Uterus (tissue), 4 donors: Measurements from ENCODE around the gene RPL38. TPM values are rescaled to one million over a fixed set of nuclear protein-coding genes. Genes with fewer than 3 reads are reported as not detected.

Experiments
- DNase-seq, 2 donors: peaks; one replicate each; pipeline ENCODE4 v3.0.0-alpha.2; 2019 to 2020
- H3K27ac ChIP-seq, 2 donors: fragments of 200-600 bp; sonication (generic); 1 replicate in 1 of 2; 2 replicates in 1 of 2; pipeline ENCODE4 v1.5.1; 2016 to 2018
- H3K27me3 ChIP-seq, 2 donors: fragments of 200-600 bp; sonication (generic); one replicate each; pipeline ENCODE4 v1.5.1; 2018 to 2019; ENCODE audit warnings: control low read depth in 1 of 2
- H3K36me3 ChIP-seq, 2 donors: fragments of 200-600 bp; sonication (generic); one replicate each; pipeline ENCODE4 v1.5.1; 2019; ENCODE audit warnings: control low read depth in 1 of 2
- H3K4me1 ChIP-seq, 2 donors: fragments of 200-600 bp; sonication (generic); one replicate each; pipeline ENCODE4 v1.5.1; 2018 to 2019; ENCODE audit warnings: control low read depth in 1 of 2
- H3K4me3 ChIP-seq, 2 donors: fragments of 200-600 bp; sonication (generic); 1 replicate in 1 of 2; 2 replicates in 1 of 2; pipeline ENCODE4 v1.5.1; 2018 to 2019; ENCODE audit warnings: mild to moderate bottlenecking in 1 of 2
- H3K9me3 ChIP-seq, 2 donors: fragments of 200-600 bp; sonication (generic); one replicate each; pipeline ENCODE4 v1.5.1; 2019; ENCODE audit warnings: control low read depth in 1 of 2
- POLR2A ChIP-seq, 2 donors: fragments of 450-650 bp; IDR thresholded peaks; one replicate each; pipeline ENCODE4 v1.6.1; 2016; ENCODE audit warnings: antibody characterized with exemption in 2 of 2, mild to moderate bottlenecking in 1 of 2, moderate library complexity in 1 of 2
- intact Hi-C: fragments of 100-400 bp; cut with DNase I; formaldehyde crosslinking; loops from one replicate; pipeline ENCODE4 v1.15.1; 2023; ENCODE audit warnings: low total_unique reads
- total RNA-seq, 4 donors: library from RNA; depleted of rRNA in 3 of 4; stranded (reverse); fragments of >200 nt in 3 of 4; gene quantifications; one replicate each; pipeline versions ENCODE4 v1.1.0 to v1.2.4, GENCODE V29; 2014 to 2023
- TF ChIP-seq, protein P1 (sequence below), 4 experiments: fragments of 200-600 bp in 2 of 4; fragments of 450-650 bp in 2 of 4; sonication (generic) in 2 of 4; IDR thresholded peaks; one replicate each; pipeline ENCODE4 v1.5.1; 2016 to 2019; ENCODE audit warnings: antibody characterized with exemption in 4 of 4, mild to moderate bottlenecking in 2 of 4, moderate library complexity in 1 of 4
- donor health status: DM: yes; HTN: yes; CAD: no.

RPL38 gene
- total RNA-seq, 4 donors from 2014 or later: 87.9 to 1,969 (median 610) TPM

- Histone ChIP-seq H3K36me3 (no peaks in the 10 kb centered on the region), H3K9me3 (no peaks in the 10 kb centered on the region), H3K27me3 (no peaks in the 10 kb centered on the region), H3K4me1 (no peaks in the 10 kb centered on the region), H3K4me3 (no peak overlapping the region), H3K27ac (no peak overlapping the region)
- no peak for DNase-seq
- intact Hi-C loops: no loop called here
- no peak for TF ChIP-seq POLR2A (IDR thresholded peaks at IDR 0.05)
- TF ChIP-seq, protein P1, sequence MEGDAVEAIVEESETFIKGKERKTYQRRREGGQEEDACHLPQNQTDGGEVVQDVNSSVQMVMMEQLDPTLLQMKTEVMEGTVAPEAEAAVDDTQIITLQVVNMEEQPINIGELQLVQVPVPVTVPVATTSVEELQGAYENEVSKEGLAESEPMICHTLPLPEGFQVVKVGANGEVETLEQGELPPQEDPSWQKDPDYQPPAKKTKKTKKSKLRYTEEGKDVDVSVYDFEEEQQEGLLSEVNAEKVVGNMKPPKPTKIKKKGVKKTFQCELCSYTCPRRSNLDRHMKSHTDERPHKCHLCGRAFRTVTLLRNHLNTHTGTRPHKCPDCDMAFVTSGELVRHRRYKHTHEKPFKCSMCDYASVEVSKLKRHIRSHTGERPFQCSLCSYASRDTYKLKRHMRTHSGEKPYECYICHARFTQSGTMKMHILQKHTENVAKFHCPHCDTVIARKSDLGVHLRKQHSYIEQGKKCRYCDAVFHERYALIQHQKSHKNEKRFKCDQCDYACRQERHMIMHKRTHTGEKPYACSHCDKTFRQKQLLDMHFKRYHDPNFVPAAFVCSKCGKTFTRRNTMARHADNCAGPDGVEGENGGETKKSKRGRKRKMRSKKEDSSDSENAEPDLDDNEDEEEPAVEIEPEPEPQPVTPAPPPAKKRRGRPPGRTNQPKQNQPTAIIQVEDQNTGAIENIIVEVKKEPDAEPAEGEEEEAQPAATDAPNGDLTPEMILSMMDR (IDR thresholded peaks at IDR 0.05): no peak
These were observed 28.7 kb downstream of the RPL38 start for GRCh38 chr17:74231928-74232907.

DNA sequence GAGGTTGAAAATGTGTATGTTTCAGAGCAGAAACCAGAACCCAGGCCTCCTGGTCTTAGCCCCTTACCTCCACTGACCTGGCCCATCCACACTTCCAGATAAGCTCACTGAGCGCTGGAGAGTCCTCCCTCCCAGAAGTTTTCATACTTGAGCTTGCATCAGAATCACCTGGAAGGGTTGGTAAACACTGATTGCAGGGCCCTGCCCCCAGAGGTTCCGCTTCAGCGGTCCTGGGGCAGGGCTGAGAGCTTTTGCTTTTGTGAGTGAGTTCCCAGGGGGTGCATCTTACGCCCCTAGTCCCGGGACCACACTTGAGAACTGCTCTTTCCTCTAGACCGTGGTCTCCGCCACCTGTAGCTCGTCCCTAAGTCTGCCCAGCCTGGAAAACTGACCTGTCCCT is 30.5 kb downstream of the RPL38 start:
- H3K4me1 ChIP-seq: no peaks in the 10 kb centered on the region
- DNase-seq: no peak
- no peaks in the 10 kb centered on the region for H3K27me3 ChIP-seq
- no peaks in the 10 kb centered on the region for H3K9me3 ChIP-seq
- no peak overlapping the region for H3K27ac ChIP-seq
- no peak for TF ChIP-seq POLR2A (IDR thresholded peaks at IDR 0.05)
- TF ChIP-seq, protein P1 (IDR thresholded peaks at IDR 0.05): no peak
- intact Hi-C loops: no loop called here
- H3K4me3 ChIP-seq: no peak overlapping the region
- no peaks in the 10 kb centered on the region for H3K36me3 ChIP-seq

- no peak overlapping the region for H3K27ac ChIP-seq
- H3K9me3 ChIP-seq: no peaks in the 10 kb centered on the region
- no peak overlapping the region for H3K4me3 ChIP-seq
- no peaks in the 10 kb centered on the region for H3K27me3 ChIP-seq
- no peak for DNase-seq
- H3K4me1 ChIP-seq: no peaks in the 10 kb centered on the region
- H3K36me3 ChIP-seq: no peaks in the 10 kb centered on the region
- TF ChIP-seq, protein P1 (IDR thresholded peaks at IDR 0.05): no peak
- TF ChIP-seq POLR2A (IDR thresholded peaks at IDR 0.05): no peak
- intact Hi-C loops: no loop called here
These were observed 31.0 kb downstream of the RPL38 start for GRCh38 chr17:74234486-74234885.

DNA sequence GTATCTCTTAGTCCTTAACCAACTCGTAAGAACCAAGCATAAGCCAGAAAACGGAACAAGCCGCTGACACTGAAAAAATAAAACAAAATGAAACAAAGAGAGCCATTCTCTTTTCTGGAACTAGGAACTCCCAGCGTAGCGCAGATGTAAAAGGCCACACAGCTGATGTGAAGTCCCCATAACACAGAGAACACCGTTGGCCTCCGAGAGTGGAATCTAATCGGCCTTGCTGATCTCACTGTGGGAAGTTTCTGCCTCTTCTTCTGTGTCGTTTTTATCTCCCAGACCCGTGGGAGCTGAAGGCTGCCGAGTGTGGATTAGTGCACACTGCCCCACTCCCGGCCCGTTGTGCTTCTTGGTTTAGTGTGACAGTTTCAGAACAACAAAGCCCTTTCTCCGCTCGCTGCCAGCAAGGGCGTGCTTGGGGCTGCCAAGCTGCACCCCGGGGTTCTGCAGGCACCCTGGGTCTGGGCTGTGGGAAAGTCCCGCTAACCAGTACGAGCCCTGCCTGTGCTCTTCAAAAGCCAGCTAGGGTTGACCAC is 31.6 kb downstream of the RPL38 start:
- no peak for DNase-seq
- H3K36me3 ChIP-seq: no peaks in the 10 kb centered on the region
- H3K9me3 ChIP-seq: no peaks in the 10 kb centered on the region
- H3K4me1 ChIP-seq: no peaks in the 10 kb centered on the region
- intact Hi-C loops: no loop called here
- TF ChIP-seq, protein P1 (IDR thresholded peaks at IDR 0.05): no peak
- TF ChIP-seq POLR2A (IDR thresholded peaks at IDR 0.05): no peak
- no peak overlapping the region for H3K4me3 ChIP-seq
- H3K27ac ChIP-seq: peak overlapping the region in 1 of 2 donors; percentile 5
- no peaks in the 10 kb centered on the region for H3K27me3 ChIP-seq

DNA sequence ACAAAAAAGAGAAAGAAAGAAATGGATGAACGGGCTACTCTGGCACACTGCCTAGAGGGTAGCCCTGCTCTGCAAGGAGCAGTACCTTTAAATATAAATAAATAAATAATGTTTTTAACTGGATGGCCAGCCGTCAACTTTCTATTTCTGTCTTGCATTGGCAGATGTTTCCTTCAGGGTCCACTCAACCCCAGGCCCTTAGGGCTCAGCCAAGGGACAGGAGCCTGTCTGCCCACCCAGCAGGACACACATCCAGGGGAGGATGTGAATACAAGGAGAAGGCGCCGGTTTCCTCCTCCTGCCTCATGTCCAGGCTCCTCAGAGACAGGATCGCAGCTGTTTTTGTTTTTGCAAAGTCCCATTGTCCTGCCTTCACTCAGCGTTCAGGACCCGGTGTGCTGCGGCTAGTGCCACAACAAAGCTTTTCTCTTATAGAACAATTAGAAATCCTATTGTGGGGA is 32.5 kb downstream of the RPL38 start:
- H3K4me3 ChIP-seq: no peak overlapping the region
- H3K27ac ChIP-seq: no peak overlapping the region
- H3K36me3 ChIP-seq: no peaks in the 10 kb centered on the region
- TF ChIP-seq, protein P1 (IDR thresholded peaks at IDR 0.05): no peak
- TF ChIP-seq POLR2A (IDR thresholded peaks at IDR 0.05): no peak
- H3K27me3 ChIP-seq: no peaks in the 10 kb centered on the region
- no peak for DNase-seq
- intact Hi-C loops: no loop called here
- H3K9me3 ChIP-seq: no peaks in the 10 kb centered on the region
- no peaks in the 10 kb centered on the region for H3K4me1 ChIP-seq
